ENCODE measurements around the gene ITGAX.

GRCh38 chr16:31371008-31371407 is 16.0 kb downstream of the ITGAX start:
- TF ChIP-seq CTCF (IDR thresholded peaks at IDR 0.05; ENCODE audit: low read length) (no peak), EZH2phosphoT487 (IDR thresholded peaks at IDR 0.05; ENCODE audit: low read length) (no peak), EZH2 (optimal IDR thresholded peaks at IDR 0.05; ENCODE audit: low read depth, low read length) (no peak)
